Right lobe of liver (tissue), 4 donors: ENCODE data around the gene WWC1.

ENCODE experiments used
- CTCF ChIP-seq, 4 donors: fragments of 200-600 bp in 3 of 4; fragments of 450-650 bp in 1 of 4; IDR thresholded peaks; one replicate each; pipeline versions ENCODE4 v1.5.1 to v1.8.0; 2016 to 2022; ENCODE audit warnings: antibody characterized with exemption in 4 of 4, mild to moderate bottlenecking in 2 of 4
- POLR2A ChIP-seq: fragments of 450-650 bp; IDR thresholded peaks from one replicate; pipeline ENCODE4 v1.6.1; 2017; ENCODE audit warnings: antibody characterized with exemption, mild to moderate bottlenecking
- donor health status: DM: no; HTN: no; CAD: no.
- donor health status: DM: no; HTN: no; CAD: no.
- donor health status: DM: no; HTN: yes; CAD: no.

GRCh38 chr5:168364151-168364661, 72.8 kb downstream of the WWC1 start:
- TF ChIP-seq CTCF (IDR thresholded peaks at IDR 0.05) (no peak), POLR2A (no peak)
